ENCODE data around the gene BCORL1.

Gene BCORL1

DNA sequence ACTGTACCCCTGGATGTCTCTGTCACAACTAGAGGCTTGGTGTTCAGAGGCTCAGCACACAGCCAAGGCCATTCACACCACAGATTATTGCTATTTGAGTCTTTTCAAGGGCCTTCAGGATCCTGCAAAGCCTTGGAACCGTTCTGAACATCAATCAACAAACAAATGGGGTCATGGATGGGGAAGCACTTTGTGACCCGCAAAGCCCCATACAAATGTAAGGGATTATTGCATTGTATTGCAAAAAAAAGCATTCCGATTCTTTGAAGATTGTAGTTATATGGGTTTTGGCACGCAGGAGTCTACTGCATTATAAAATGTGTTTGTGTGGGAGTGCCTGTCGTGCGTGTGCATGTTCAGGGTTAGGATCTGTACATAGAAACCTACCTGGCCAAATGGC is 17.3 kb upstream of the BCORL1 start:
- DNase-seq (ENCODE audit: low read depth in 1 of 2, low spot score in 1 of 2) = no peak
- Histone ChIP-seq H3K27ac (replicated peaks) (no peak overlapping the region), H3K27me3 (ENCODE audit: insufficient read depth, poor library complexity, severe bottlenecking) (no peaks in the 10 kb centered on the region), H3K4me3 (replicated peaks; ENCODE audit: insufficient read depth, low read length) (no peak overlapping the region)
- TF ChIP-seq POLR2AphosphoS5 (IDR thresholded peaks at IDR 0.05; ENCODE audit: low read depth) = no peak

DNA sequence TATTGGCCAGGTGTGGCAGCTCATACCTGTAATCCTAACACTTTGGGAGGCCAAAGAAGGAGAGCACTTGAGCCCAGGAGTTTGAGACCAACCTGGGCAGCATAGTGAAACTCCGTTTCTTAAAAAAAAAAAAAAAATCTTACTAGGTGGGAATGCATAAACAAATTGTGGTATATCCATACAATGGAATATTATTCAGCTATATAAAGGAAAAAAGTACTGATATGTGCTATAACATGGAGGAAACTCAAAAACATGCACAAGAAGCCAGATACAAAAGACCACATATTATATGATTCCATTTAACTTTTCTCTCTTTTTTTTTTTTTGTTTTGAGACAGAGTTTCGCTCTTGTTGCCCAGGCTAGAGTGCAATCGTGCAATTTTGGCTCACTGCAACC is 13.5 kb upstream of the BCORL1 start:
- no peak for TF ChIP-seq GABPA (IDR thresholded peaks at IDR 0.05; ENCODE audit: low read depth)
- TF ChIP-seq, protein P1, sequence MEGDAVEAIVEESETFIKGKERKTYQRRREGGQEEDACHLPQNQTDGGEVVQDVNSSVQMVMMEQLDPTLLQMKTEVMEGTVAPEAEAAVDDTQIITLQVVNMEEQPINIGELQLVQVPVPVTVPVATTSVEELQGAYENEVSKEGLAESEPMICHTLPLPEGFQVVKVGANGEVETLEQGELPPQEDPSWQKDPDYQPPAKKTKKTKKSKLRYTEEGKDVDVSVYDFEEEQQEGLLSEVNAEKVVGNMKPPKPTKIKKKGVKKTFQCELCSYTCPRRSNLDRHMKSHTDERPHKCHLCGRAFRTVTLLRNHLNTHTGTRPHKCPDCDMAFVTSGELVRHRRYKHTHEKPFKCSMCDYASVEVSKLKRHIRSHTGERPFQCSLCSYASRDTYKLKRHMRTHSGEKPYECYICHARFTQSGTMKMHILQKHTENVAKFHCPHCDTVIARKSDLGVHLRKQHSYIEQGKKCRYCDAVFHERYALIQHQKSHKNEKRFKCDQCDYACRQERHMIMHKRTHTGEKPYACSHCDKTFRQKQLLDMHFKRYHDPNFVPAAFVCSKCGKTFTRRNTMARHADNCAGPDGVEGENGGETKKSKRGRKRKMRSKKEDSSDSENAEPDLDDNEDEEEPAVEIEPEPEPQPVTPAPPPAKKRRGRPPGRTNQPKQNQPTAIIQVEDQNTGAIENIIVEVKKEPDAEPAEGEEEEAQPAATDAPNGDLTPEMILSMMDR (IDR thresholded peaks at IDR 0.05; ENCODE audit: insufficient read depth, low read length) = no peak
- TF ChIP-seq SPI1 (IDR thresholded peaks at IDR 0.05; ENCODE audit: borderline replicate concordance, low read depth) = no peak
- TF ChIP-seq, protein P2, sequence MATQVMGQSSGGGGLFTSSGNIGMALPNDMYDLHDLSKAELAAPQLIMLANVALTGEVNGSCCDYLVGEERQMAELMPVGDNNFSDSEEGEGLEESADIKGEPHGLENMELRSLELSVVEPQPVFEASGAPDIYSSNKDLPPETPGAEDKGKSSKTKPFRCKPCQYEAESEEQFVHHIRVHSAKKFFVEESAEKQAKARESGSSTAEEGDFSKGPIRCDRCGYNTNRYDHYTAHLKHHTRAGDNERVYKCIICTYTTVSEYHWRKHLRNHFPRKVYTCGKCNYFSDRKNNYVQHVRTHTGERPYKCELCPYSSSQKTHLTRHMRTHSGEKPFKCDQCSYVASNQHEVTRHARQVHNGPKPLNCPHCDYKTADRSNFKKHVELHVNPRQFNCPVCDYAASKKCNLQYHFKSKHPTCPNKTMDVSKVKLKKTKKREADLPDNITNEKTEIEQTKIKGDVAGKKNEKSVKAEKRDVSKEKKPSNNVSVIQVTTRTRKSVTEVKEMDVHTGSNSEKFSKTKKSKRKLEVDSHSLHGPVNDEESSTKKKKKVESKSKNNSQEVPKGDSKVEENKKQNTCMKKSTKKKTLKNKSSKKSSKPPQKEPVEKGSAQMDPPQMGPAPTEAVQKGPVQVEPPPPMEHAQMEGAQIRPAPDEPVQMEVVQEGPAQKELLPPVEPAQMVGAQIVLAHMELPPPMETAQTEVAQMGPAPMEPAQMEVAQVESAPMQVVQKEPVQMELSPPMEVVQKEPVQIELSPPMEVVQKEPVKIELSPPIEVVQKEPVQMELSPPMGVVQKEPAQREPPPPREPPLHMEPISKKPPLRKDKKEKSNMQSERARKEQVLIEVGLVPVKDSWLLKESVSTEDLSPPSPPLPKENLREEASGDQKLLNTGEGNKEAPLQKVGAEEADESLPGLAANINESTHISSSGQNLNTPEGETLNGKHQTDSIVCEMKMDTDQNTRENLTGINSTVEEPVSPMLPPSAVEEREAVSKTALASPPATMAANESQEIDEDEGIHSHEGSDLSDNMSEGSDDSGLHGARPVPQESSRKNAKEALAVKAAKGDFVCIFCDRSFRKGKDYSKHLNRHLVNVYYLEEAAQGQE (IDR thresholded peaks at IDR 0.05; ENCODE audit: insufficient replicate concordance, low read depth) = no peak
- TF ChIP-seq POLR2AphosphoS5 (IDR thresholded peaks at IDR 0.05; ENCODE audit: low read depth) = no peak
- Histone ChIP-seq H3K27me3 (ENCODE audit: insufficient read depth, poor library complexity, severe bottlenecking) (no peaks in the 10 kb centered on the region), H3K4me3 (replicated peaks; ENCODE audit: insufficient read depth, low read length) (no peak overlapping the region), H3K27ac (replicated peaks) (no peak overlapping the region)
- DNase-seq (ENCODE audit: low read depth in 1 of 2, low spot score in 1 of 2) = no peak

DNA sequence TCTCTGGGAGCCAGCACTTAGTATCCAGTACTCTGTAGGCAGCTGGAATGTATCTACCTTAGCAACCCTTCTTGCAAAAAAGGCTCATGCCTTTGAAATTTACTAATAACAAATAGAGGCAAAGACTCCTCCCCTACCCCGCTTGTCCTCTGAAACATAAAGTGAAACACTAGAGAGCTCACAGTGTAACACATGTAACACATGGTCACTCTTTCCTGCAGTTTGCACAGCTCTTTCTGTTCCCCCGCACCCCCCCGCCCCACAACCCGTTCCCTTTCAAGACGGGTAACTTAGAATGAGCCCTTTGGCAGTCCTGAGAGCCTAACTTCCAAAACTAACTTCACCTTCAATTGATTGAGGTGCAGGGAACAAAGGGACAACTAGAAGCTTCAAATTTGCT is 6.0 kb upstream of the BCORL1 start:
- H3K27me3 ChIP-seq (ENCODE audit: insufficient read depth, poor library complexity, severe bottlenecking) = no peaks in the 10 kb centered on the region
- TF ChIP-seq POLR2AphosphoS5 (IDR thresholded peaks at IDR 0.05; ENCODE audit: low read depth) (no peak), SPI1 (IDR thresholded peaks at IDR 0.05; ENCODE audit: borderline replicate concordance, low read depth) (no peak), GABPA (IDR thresholded peaks at IDR 0.05; ENCODE audit: low read depth) (no peak)
- TF ChIP-seq, protein P2 (IDR thresholded peaks at IDR 0.05; ENCODE audit: insufficient replicate concordance, low read depth) = no peak
- TF ChIP-seq, protein P1 (IDR thresholded peaks at IDR 0.05; ENCODE audit: insufficient read depth, low read length) = no peak
- DNase-seq (ENCODE audit: low read depth in 1 of 2, low spot score in 1 of 2) = no peak
- no peak overlapping the region for H3K4me3 ChIP-seq (replicated peaks; ENCODE audit: insufficient read depth, low read length)
- no peak overlapping the region for H3K27ac ChIP-seq (replicated peaks)

DNA sequence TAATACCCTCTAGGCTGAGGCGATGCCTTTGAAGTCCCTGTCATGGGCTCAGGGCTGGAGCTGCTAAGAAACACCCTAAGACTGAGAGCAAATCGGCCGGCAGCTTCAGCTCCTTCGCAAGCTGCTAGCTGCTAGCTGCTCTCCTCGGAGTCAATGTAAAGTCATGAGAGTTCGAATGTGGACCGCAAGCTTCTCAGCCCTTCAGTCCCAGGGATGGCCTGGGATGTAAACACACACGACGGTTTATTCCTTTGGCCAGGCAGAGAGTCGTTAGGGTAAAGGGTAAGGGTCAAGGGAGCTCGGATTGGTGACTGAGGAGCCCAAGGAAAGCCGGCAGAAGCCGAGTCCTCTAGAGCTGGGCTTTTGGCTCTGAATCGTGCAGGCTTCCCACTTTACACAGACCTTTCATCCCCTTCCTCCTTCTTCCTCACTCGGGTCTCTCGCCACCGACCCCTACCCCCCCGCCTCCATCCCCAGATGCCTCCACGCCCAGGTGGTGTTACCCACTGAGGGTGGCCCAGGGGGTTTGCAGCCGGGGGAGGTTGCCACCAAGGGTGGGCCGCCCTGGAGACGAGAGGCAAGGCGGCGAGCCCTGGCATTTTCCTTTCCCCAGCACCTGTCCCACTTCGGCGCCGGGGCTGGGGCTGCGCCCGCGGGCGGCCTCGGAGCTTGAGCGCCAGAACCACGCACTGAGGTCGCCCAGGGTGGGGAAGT is 3.1 kb upstream of the BCORL1 start:
- no peak for DNase-seq (ENCODE audit: low read depth in 1 of 2, low spot score in 1 of 2)
- Histone ChIP-seq H3K27ac (replicated peaks) (no peak overlapping the region), H3K27me3 (ENCODE audit: insufficient read depth, poor library complexity, severe bottlenecking) (no peaks in the 10 kb centered on the region), H3K4me3 (replicated peaks; ENCODE audit: insufficient read depth, low read length) (no peak overlapping the region)
- TF ChIP-seq POLR2AphosphoS5 (IDR thresholded peaks at IDR 0.05; ENCODE audit: low read depth) (no peak), SPI1 (IDR thresholded peaks at IDR 0.05; ENCODE audit: borderline replicate concordance, low read depth) (no peak), GABPA (IDR thresholded peaks at IDR 0.05; ENCODE audit: low read depth) (no peak)
- TF ChIP-seq, protein P2 (IDR thresholded peaks at IDR 0.05; ENCODE audit: insufficient replicate concordance, low read depth) = no peak
- TF ChIP-seq, protein P1 (IDR thresholded peaks at IDR 0.05; ENCODE audit: insufficient read depth, low read length) = no peak
